ENCODE measurements around the gene SPTBN1.

SPTBN1 gene

DNA sequence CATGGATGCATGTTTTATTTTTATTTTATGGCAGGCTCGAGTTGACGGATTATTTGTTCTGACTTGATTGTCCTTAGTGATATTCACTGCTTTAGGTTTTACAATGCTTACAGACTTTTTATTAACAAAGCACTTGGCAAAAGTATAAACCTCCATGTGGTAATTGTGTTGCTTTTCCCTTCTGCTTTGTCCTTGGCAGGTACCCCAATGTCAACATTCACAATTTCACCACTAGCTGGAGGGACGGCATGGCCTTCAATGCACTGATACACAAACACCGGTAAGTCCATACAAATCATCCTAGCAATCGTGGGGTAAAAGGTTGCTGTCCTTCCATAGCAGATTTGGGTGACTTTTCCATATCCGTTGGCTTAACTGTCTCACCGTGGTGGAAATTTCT, 161.3 kb downstream of the SPTBN1 start:
- no peak for DNase-seq

DNA sequence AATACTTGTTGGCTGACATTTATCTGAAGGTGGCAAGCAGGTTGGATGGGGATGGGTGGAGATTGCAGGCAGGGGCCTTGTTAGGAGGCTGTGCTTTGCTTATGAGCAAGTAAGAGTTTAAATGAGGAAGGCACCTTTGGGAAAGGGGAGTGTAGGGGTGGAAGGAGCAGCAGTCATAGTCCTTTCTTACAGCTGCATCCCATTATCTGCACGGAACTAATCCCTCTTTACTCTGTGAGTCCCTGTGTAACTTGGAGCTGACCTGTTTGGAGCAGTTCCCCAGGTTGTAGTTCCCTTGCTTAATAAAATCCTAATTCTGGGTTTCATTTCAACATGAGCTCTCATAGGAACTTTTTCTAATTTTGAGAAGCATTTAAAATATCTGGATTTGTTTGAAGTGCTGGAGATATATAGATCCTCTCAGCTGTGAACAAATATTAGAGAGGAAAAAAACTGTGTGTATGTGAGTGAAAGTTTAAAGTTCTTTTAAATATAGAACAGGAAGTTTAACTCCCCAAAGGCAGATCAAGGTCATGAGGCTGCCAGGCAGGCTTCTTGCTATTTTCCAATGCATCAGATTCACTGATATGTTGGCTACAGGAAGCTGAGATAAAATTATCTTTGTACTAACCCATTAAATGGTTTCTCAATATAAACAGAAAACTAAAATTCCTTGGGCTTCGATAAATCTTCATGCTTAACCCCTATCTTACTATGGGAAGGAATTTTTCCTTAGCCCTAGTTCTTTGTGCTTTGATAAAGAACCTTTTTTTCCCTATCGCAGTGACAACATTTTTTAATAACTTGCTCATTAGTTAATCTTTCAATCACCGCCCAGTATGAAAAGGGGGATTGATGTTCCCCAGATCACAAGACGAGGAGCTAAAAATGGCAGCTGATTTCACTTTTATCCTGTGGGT, 162.8 kb downstream of the SPTBN1 start:
- DNase-seq = no peak

DNA sequence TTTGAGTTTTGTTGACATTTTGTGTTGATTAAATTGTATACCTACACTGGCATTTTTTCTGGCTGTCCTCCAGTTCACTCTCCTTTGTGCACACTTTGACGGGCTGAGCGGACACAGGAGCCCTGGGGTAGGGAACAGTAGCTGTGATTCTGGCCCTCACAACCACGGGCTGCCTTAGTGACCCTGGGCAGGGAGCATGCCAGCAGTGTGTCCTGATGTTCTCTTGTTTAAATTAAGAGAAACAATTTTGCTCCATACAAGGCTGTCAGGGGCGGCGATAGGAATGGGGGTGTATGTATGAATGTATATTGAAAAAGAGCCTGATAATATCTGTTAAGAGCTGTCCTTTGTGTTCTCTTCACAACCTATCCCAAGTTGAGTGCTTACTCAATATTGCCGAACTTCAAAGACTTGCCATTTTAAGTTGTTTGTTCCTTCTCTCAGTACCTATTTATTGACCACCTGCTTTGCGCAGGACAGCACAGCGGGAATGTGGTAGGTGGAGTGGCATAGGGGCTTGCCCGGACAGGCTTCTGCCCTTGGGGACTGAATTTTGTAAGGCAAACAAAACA, 163.6 kb downstream of the SPTBN1 start:
- no peak for DNase-seq

DNA sequence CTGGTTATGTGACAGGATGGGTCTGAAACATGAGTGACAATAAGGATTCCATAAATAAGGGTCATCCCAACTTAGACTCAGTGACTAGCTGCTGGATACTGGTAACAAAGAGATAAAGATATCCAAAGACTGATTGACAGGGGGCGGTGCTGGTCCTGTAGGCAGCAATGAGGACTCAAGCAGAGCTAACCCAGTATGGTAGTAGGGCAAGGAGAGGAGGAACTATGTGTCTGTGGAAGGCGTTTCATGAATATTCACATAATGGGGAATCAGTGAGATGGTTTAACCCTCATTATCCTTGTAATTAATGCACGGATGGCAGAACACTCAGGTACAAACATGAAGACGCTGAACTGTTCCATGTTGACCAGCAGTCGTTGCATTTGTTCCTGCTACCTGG, 164.8 kb downstream of the SPTBN1 start:
- DNase-seq = no peak

DNA sequence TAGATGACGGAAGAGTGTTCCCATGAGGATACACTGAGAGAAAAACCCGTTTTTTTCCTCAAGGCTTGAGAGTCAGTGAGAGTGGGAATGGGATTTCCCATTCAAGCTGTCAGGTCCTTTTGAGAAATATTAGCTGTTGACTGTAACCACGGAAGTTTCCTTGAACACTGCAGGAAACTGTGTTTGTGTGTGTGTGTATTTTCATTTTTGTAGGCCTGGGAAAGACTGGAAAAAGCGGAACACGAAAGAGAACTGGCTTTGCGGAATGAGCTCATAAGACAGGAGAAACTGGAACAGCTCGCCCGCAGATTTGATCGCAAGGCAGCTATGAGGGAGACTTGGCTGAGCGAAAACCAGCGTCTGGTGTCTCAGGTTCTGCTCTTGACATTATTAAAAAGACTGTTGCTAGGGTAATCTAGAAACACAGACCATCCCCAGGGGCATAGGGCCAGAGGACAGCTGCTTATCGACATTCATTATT, 168.5 kb downstream of the SPTBN1 start:
- no peak for DNase-seq

DNA sequence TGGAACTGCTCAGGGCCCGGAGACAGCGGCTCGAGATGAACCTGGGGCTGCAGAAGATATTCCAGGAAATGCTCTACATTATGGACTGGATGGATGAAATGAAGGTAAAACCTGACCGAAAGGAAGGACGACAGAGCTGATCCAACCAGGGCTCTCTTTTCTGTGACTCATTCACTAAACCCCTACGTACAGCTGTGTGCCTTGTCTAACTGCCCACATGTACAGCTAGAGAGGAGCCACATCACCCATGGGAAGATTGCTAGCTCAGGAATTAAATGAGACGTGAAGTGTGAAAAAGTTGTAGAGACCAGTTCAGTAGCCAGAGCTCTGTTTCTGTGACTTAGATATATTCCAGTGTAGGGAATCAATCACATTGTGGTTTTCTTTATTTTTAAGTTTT, 170.0 kb downstream of the SPTBN1 start:
- no peak for DNase-seq

- no peak for DNase-seq
Measured at GRCh38 chr2:54626884-54627283, 170.8 kb downstream of the SPTBN1 start.

- no peak for DNase-seq
Measured at GRCh38 chr2:54627973-54628372, 171.8 kb downstream of the SPTBN1 start.

DNA sequence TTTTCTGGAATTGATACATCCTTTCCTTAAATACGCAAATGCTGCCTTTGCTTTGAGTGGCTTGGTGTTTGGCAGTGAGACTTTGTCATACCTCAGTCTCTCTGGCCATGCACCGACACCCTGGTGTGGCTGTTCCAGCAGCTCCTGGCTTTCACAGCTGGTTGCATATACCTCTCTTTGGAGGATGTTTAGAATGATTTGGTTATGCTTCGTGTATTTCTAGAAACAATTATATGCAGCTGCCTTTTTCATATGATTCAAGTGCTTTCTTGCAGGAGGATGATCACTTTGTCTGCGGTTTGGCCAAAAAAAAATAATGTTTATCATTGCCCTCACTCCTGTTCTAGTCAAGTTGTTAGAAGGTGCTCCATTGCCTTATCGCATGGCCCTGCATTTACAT, 172.3 kb downstream of the SPTBN1 start:
- no peak for DNase-seq

- DNase-seq = no peak
Measured at GRCh38 chr2:54628957-54629356, 172.8 kb downstream of the SPTBN1 start.

DNA sequence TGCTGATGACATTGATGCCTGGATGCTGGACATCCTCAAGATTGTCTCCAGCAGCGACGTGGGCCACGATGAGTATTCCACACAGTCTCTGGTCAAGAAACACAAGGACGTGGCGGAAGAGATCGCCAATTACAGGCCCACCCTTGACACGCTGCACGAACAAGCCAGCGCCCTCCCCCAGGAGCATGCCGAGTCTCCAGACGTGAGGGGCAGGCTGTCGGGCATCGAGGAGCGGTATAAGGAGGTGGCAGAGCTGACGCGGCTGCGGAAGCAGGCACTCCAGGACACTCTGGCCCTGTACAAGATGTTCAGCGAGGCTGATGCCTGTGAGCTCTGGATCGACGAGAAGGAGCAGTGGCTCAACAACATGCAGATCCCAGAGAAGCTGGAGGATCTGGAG, 173.3 kb downstream of the SPTBN1 start:
- DNase-seq = no peak

- DNase-seq = no peak
Measured at GRCh38 chr2:54629914-54630857, 174.1 kb downstream of the SPTBN1 start.

DNA sequence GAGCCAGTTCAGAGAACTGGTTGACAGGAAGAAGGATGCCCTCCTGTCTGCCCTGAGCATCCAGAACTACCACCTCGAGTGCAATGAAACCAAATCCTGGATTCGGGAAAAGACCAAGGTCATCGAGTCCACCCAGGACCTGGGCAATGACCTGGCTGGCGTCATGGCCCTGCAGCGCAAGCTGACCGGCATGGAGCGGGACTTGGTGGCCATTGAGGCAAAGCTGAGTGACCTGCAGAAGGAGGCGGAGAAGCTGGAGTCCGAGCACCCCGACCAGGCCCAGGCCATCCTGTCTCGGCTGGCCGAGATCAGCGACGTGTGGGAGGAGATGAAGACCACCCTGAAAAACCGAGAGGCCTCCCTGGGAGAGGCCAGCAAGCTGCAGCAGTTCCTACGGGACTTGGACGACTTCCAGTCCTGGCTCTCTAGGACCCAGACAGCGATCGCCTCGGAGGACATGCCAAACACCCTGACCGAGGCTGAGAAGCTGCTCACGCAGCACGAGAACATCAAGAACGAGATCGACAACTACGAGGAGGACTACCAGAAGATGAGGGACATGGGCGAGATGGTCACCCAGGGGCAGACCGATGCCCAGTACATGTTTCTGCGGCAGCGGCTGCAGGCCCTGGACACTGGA, 174.9 kb downstream of the SPTBN1 start:
- DNase-seq = no peak

GRCh38 chr2:54631755-54632154, 175.6 kb downstream of the SPTBN1 start:
- no peak for DNase-seq

- DNase-seq = no peak
Measured at GRCh38 chr2:54632733-54633692, 176.9 kb downstream of the SPTBN1 start.

- DNase-seq = no peak
Measured at GRCh38 chr2:54634021-54634420, 177.9 kb downstream of the SPTBN1 start.

DNA sequence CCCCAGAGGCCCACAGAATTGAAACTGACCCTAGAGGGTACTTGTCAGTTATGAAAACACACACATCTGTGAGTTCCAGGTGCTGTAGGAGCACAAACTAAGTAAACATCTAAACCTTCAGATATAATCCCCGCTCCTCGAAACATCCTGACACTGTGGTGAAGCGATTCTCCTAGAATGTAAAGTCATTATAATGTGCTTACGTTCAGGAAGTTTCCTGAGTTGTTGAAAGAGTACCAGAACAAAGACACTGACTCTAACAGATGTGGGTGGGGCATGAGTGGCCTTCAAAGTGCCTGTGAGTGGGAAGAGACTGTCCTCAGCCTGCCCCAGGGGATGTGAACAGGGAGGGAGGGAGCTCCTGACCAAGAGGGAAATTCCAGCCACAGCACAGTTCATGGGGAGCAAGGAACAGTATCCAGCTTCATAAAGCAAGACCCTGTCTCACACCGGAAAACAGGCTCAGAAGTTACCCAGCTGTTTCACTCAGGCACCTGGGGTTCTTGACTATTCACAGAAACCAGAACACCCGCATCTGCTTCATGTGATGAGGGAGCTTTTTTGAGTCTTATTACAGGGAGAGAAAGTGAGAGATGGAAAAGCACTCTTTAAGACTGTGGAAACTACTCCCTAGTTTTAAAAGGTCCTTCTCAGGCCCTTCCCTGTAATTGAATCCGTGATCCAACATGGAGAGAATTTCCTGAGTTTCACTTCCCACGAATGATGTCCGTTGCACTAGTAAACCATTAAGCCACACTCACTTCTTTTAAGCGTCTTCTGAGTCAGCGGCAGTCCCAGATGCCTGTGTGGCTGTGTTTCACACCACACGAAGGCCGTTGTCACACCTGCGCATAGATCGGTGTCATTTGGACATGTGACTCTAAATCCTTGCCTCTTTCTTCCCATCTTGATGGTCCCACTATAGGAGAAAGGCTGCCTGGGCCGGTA, 178.7 kb downstream of the SPTBN1 start:
- no peak for DNase-seq

DNA sequence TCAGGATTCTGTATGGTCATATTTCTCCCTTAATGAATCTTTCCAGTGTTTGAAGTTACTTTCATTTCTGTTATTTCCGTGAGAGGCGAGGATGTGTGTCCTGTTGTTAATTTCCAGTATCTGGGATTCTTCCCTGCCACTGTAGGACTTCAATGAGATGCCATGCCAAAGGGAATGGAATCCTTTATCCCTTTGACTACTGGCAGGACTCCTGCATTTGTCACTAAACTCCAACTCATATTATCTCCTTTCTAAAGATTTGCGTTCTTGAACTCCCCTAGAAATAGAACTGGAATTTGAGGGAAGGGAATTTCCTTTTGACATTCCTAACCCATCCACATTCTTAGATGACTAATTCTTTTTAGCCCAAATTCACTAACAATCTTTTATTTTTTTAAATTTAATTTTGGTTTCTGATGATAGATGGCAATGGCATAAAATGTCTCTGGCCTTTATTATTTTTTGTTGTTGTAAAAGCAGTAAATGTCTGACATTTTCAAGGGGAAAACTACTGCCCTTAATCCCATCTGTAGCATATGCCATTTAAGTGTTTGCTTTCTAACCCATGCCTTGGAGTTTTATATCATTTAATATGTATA, 179.5 kb downstream of the SPTBN1 start:
- no peak for DNase-seq

DNA sequence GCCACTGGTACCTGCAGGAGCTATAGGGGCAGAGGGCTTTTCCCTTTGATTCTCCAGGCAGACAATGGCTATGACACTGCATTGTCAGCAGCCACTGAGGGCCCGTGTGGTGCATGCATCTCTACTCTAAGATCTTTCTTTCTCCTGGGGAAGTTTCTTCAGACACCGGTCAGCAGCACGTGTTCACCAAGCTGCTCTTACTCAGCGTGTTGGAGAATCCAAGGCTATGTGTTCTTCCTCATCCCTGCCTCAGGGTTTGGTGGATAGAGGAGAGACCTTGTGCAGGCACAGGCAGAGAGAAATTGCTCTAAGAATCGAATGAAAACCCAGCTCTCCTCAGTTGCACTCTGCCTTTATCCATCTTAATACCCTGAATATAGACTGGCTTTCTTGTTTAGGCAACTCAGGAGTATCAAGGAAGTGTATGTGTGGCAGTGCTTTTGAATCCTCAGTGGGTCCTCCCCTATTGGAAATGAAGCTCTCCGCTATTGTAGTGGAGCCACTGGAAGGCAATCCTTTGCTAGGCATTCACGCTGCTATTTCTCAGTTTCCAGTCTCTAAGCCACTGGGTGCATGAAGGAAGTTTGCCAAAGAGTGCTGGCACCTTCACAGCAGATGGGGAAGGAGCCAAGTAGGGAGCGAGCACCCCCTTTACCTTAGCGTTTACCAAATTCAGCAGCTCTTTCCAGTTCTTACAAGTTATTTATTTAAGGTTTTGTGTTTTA, 180.4 kb downstream of the SPTBN1 start:
- DNase-seq = no peak
